Activated CD8-positive, alpha-beta T cell treated with anti-CD3 and anti-CD28 coated beads for 36 hours (primary cell): ENCODE data around the gene GPR89B. TPM values are rescaled to one million over a fixed set of nuclear protein-coding genes. Genes with fewer than 3 reads are reported as not detected.
"Not testable (repeated sequence)": the region's sequence is repeated elsewhere in the genome, so short reads cannot be mapped to it uniquely, and the experiment has no call there.

Experiments
- ATAC-seq: fragments of 200-7000 bp; cut with Tn5 transposase; one replicate; pipeline ENCODE4 v1.10.0; 2021; ENCODE audit warnings: mild to moderate bottlenecking, moderate library complexity
- CTCF ChIA-PET: fragments of 350-600 bp; sonication (Branson Sonifier 250); formaldehyde crosslinking; loops from one replicate; lab custom pipeline; 2021; ENCODE audit warnings: antibody characterized with exemption; lab: Charles Lee
- POLR2A ChIA-PET: fragments of 350-600 bp; sonication (Branson Sonifier 250); formaldehyde crosslinking; loops from one replicate; lab custom pipeline; 2021; ENCODE audit warnings: antibody characterized with exemption; lab: Charles Lee
- DNase-seq: peaks from one replicate; pipeline ENCODE4 v3.0.0-alpha.2; 2020
- H3K27ac Mint-ChIP-seq: one replicate; pipeline ENCODE4 v1.8.0; 2021; ENCODE audit warnings: mild to moderate bottlenecking, mixed read lengths
- H3K27me3 Mint-ChIP-seq: one replicate; pipeline ENCODE4 v1.8.0; 2021; ENCODE audit warnings: mixed read lengths
- H3K36me3 Mint-ChIP-seq: one replicate; pipeline ENCODE4 v1.8.0; 2021; ENCODE audit warnings: low read depth, mixed read lengths
- H3K4me1 Mint-ChIP-seq: one replicate; pipeline ENCODE4 v1.8.0; 2021; ENCODE audit warnings: low read depth, mixed read lengths
- H3K4me3 Mint-ChIP-seq: one replicate; pipeline ENCODE4 v1.8.0; 2021; ENCODE audit warnings: mild to moderate bottlenecking, moderate library complexity, mixed read lengths
- H3K9me3 Mint-ChIP-seq: one replicate; pipeline ENCODE4 v1.8.0; 2021; ENCODE audit warnings: mixed read lengths
- intact Hi-C: fragments of 100-400 bp; cut with micrococcal nuclease; formaldehyde crosslinking; loops from one replicate; pipeline ENCODE4 v1.10.0; 2022
- total RNA-seq, 2 experiments: library from RNA; stranded (reverse); gene quantifications; one replicate each; pipeline ENCODE4 v1.2.3, GENCODE V29; 2021

The GPR89B gene
- total RNA-seq, 2 experiments from 2014 or later = 14.4 to 15.7 TPM

- H3K4me1 Mint-ChIP-seq, CTCF ChIA-PET, H3K36me3 Mint-ChIP-seq, H3K27me3 Mint-ChIP-seq, H3K9me3 Mint-ChIP-seq, intact Hi-C loops: not testable (repeated sequence)
- ATAC-seq (peak; percentile 89), DNase-seq (peak; percentile 87)
- Mint-ChIP-seq H3K27ac (peak overlapping the region; percentile 98), H3K4me3 (peak overlapping the region; percentile 71)
- POLR2A ChIA-PET = interaction anchor here (0.8 to 1.3 kb wide), 5 partner anchors 225 to 954 kb away, joined by 3 to 6 read pairs (median 6); no protein-coding TSS in a partner anchor
Observed at GRCh38 chr1:148038462-148039333, 110.5 kb downstream of the GPR89B start.

Other genes with a start within 250 kb of the GPR89B start
- gene GJA5, start 167.8 kb upstream of the GPR89B start, total RNA-seq = not detected
- not detected for gene GJA8, start 25.6 kb upstream of the GPR89B start, total RNA-seq
- gene NBPF11, start 223.9 kb downstream of the GPR89B start, total RNA-seq = 1 to 10 TPM; 5.6 to 7.2 TPM